PC-3 (cell line): ENCODE results near the gene PCSK2. TPM values are rescaled to one million over a fixed set of nuclear protein-coding genes. Genes with fewer than 3 reads are reported as not detected.

Experiments
- ATAC-seq: fragments of 200-7000 bp; cut with Tn5 transposase; 2 replicates; pipeline ENCODE4 v1.9.1; 2020; ENCODE audit warnings: mild to moderate bottlenecking, moderate library complexity
- BruUV-seq: library from RNA; stranded (reverse); fragments of 400-500 nt; replicated peaks from 2 replicates; lab custom pipeline; 2021; lab: Mats Ljungman, UMichigan
- CTCF ChIA-PET: fragments of 300-600 bp; sonication (Branson Sonifier 250); formaldehyde crosslinking; loops from one replicate; lab custom pipeline; 2022; ENCODE audit warnings: antibody characterized with exemption; lab: Charles Lee
- POLR2A ChIA-PET: fragments of 300-600 bp; sonication (Branson Sonifier 250); formaldehyde crosslinking; loops from one replicate; lab custom pipeline; 2022; ENCODE audit warnings: antibody characterized with exemption; ENCODE audit not compliant: unreplicated experiment; lab: Charles Lee
- DNase-seq: peaks from one replicate; pipeline ENCODE4 v3.0.0-alpha.2; 2015
- H2AFZ ChIP-seq: fragments of 300-600 bp; sonication (generic); 2 replicates; pipeline ENCODE4 v1.6.0; 2016; ENCODE audit warnings: antibody characterized with exemption, low read length
- H3F3A ChIP-seq: fragments of 300-600 bp; sonication (generic); one replicate; pipeline ENCODE4 v1.6.0; 2017; ENCODE audit warnings: antibody characterized with exemption, low read length, control low read depth, mild to moderate bottlenecking; ENCODE audit not compliant: unreplicated experiment
- H3K27ac ChIP-seq: fragments of 300-600 bp; sonication (generic); 2 replicates; pipeline ENCODE4 v1.5.1; 2016; ENCODE audit warnings: mild to moderate bottlenecking, low read length
- H3K27me3 ChIP-seq: fragments of 300-600 bp; sonication (generic); 2 replicates; pipeline ENCODE4 v1.6.1; 2016; ENCODE audit warnings: low read length, mixed read lengths
- H3K36me3 ChIP-seq: fragments of 300-600 bp; sonication (generic); 2 replicates; pipeline ENCODE4 v1.6.1; 2016; ENCODE audit warnings: low read depth, mixed run types, low read length, mixed read lengths
- H3K4me1 ChIP-seq: fragments of 300-600 bp; sonication (generic); 2 replicates; pipeline ENCODE4 v1.5.1; 2016; ENCODE audit warnings: low read length; ENCODE audit not compliant: insufficient read depth
- H3K4me2 ChIP-seq: fragments of 300-600 bp; sonication (generic); 2 replicates; pipeline ENCODE4 v1.6.0; 2016; ENCODE audit warnings: low read length
- H3K4me3 ChIP-seq: fragments of 300-600 bp; sonication (generic); 2 replicates; pipeline ENCODE4 v1.5.1; 2016; ENCODE audit warnings: mild to moderate bottlenecking, low read length, mixed read lengths
- H3K79me2 ChIP-seq: fragments of 300-600 bp; sonication (generic); 2 replicates; pipeline ENCODE4 v1.6.1; 2017; ENCODE audit warnings: low read length, mixed read lengths
- H3K9ac ChIP-seq: fragments of 300-600 bp; sonication (generic); 2 replicates; pipeline ENCODE4 v1.6.0; 2016; ENCODE audit warnings: mild to moderate bottlenecking, low read length
- H3K9me2 ChIP-seq: fragments of 300-600 bp; sonication (generic); replicated peaks from 2 replicates; pipeline ENCODE4 v1.6.1; 2016; ENCODE audit warnings: mixed run types, low read length, mixed read lengths
- H3K9me3 ChIP-seq: fragments of 300-600 bp; sonication (generic); 2 replicates; pipeline ENCODE4 v1.6.1; 2016; ENCODE audit warnings: low read length, mixed read lengths
- H4K20me1 ChIP-seq: fragments of 300-600 bp; sonication (generic); 2 replicates; pipeline ENCODE4 v1.6.1; 2016; ENCODE audit warnings: low read length, mixed read lengths
- CTCF ChIP-seq: fragments of 300-600 bp; sonication (generic); conservative IDR thresholded peaks from 2 replicates; pipeline ENCODE4 v1.5.1; 2017; ENCODE audit warnings: antibody characterized with exemption, low read depth, mild to moderate bottlenecking, low read length
- EZH2 ChIP-seq: fragments of 300-600 bp; sonication (generic); IDR thresholded peaks from one replicate; pipeline ENCODE4 v1.6.1; 2017; ENCODE audit warnings: antibody characterized with exemption, mild to moderate bottlenecking, low read length; ENCODE audit not compliant: unreplicated experiment
- EZH2phosphoT487 ChIP-seq: fragments of 300-600 bp; sonication (generic); IDR thresholded peaks from 2 replicates; pipeline ENCODE4 v1.6.1; 2018; ENCODE audit warnings: mild to moderate bottlenecking, antibody characterized with exemption, low read length, borderline replicate concordance
- intact Hi-C: fragments of 100-400 bp; cut with micrococcal nuclease; formaldehyde crosslinking; loops from 2 replicates; pipeline ENCODE4 v1.9.0; 2023
- total RNA-seq: library from RNA; depleted of rRNA; stranded (reverse); fragments of >200 nt; gene quantifications from 2 replicates; pipeline ENCODE4 v1.2.3, GENCODE V29; 2014

Gene PCSK2
- total RNA-seq, 1 experiment from 2014 or later, result not detected

- no peaks in the 10 kb centered on the region for H4K20me1 ChIP-seq
- H3K79me2 ChIP-seq, result no peaks in the 10 kb centered on the region
- ChIA-PET POLR2A (no interaction called here), CTCF (no interaction called here)
- H3K9me2 ChIP-seq, result no peaks in the 10 kb centered on the region
- intact Hi-C loops, result no loop called here
- no peak for DNase-seq
- H3K4me3 ChIP-seq, result no peak overlapping the region
- H3K4me2 ChIP-seq, result no peak overlapping the region
- BruUV-seq, result no TSS peak
- H3K4me1 ChIP-seq, result no peaks in the 10 kb centered on the region
- H3K27me3 ChIP-seq, result peaks cover 60% of the 10 kb centered on the region
- no peak for ATAC-seq
- H3F3A ChIP-seq, result no peaks in the 10 kb centered on the region
- no peak overlapping the region for H3K9ac ChIP-seq
- H3K36me3 ChIP-seq, result no peaks in the 10 kb centered on the region
- TF ChIP-seq EZH2phosphoT487 (no peak), EZH2 (no peak), CTCF (no peak)
- H3K27ac ChIP-seq, result no peak overlapping the region
- no peak overlapping the region for H2AFZ ChIP-seq
- H3K9me3 ChIP-seq, result no peaks in the 10 kb centered on the region
These were observed 149.2 kb downstream of the PCSK2 start for GRCh38 chr20:17376031-17376430.

- Histone ChIP-seq H3K4me3 (no peak overlapping the region), H3K36me3 (no peaks in the 10 kb centered on the region), H3K4me2 (no peak overlapping the region), H3K9ac (no peak overlapping the region), H3K27me3 (peaks cover 61% of the 10 kb centered on the region), H3K9me2 (no peaks in the 10 kb centered on the region), H3F3A (no peaks in the 10 kb centered on the region), H2AFZ (no peak overlapping the region), H4K20me1 (no peaks in the 10 kb centered on the region), H3K79me2 (no peaks in the 10 kb centered on the region), H3K27ac (no peak overlapping the region), H3K9me3 (no peaks in the 10 kb centered on the region), H3K4me1 (no peaks in the 10 kb centered on the region)
- DNase-seq (no peak), ATAC-seq (no peak)
- TF ChIP-seq CTCF (no peak), EZH2 (no peak), EZH2phosphoT487 (no peak)
- CTCF ChIA-PET, result no interaction called here
- BruUV-seq, result no TSS peak
- POLR2A ChIA-PET, result no interaction called here
- intact Hi-C loops, result no loop called here
These were observed 150.4 kb downstream of the PCSK2 start for GRCh38 chr20:17377231-17377630.

- Histone ChIP-seq H4K20me1 (no peaks in the 10 kb centered on the region), H3K79me2 (no peaks in the 10 kb centered on the region), H3K36me3 (no peaks in the 10 kb centered on the region), H3K27me3 (peaks cover 61% of the 10 kb centered on the region), H3K4me2 (no peak overlapping the region), H2AFZ (no peak overlapping the region), H3K4me1 (no peaks in the 10 kb centered on the region), H3K27ac (no peak overlapping the region), H3K4me3 (no peak overlapping the region), H3F3A (no peaks in the 10 kb centered on the region), H3K9me2 (no peaks in the 10 kb centered on the region), H3K9me3 (no peaks in the 10 kb centered on the region), H3K9ac (no peak overlapping the region)
- TF ChIP-seq EZH2, result no peak
- TF ChIP-seq CTCF, result no peak
- ATAC-seq (no peak), DNase-seq (no peak)
- intact Hi-C loops, result no loop called here
- ChIA-PET POLR2A (no interaction called here), CTCF (no interaction called here)
- no TSS peak for BruUV-seq
These were observed 152.8 kb downstream of the PCSK2 start for GRCh38 chr20:17379651-17380050.
